Measurements from ENCODE around the gene ADM5. TPM values are rescaled to one million over a fixed set of nuclear protein-coding genes. Genes with fewer than 3 reads are reported as not detected.

Gene ADM5
- total RNA-seq, 1 experiment from 2014 or later, result 4.7 TPM

DNA sequence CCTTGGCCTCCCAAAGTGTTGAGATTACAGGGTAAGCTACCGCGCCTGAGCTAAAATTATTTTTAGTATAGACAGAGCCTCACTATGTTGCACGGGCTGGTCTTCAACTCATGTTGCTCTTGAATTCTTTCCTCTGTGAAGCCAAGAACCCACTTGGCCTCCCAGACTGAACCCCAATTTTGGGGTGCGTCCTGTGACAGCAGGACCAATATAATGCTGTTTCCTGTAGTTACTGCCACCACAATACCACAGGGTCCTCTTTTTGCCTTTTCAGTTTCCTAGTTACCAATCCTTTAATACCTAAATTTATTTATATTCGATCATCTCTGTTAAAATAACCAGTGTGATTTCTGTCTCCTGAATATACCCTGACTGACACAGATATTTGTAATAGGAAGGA, 40.8 kb downstream of the ADM5 start:
- no peaks in the 10 kb centered on the region for H3K9me3 ChIP-seq (ENCODE audit: control insufficient read depth, insufficient read depth, low read depth, low read length)
- ATAC-seq (no peak), DNase-seq (ENCODE audit: low read depth, low spot score) (no peak)
- no peaks in the 10 kb centered on the region for H3K36me3 ChIP-seq (ENCODE audit: control insufficient read depth, insufficient read depth, low read length)
- in situ Hi-C loops (cut with HindIII; ENCODE audit: low pct_unique_long_range_greater_than_20kb, low sequenced_read_pairs) (no loop called here), intact Hi-C loops (cut with micrococcal nuclease; ENCODE audit: unreplicated experiment) (no loop called here)
- H3K27me3 ChIP-seq (ENCODE audit: control insufficient read depth, insufficient read depth, low read length), result no peaks in the 10 kb centered on the region
- no TSS peak for BruUV-seq (replicated peaks)
- POLR2A ChIA-PET, result interaction anchor here (0.6 kb wide), 1 partner anchor 50 kb away, joined by 5 read pairs; no protein-coding TSS in a partner anchor
- H3K4me3 ChIP-seq (ENCODE audit: low read depth in 2 of 2, low read length in 2 of 2), result no peak overlapping the region
- CTCF ChIA-PET, result no interaction called here
- no peak overlapping the region for H3K27ac ChIP-seq (ENCODE audit: low read length)
- TF ChIP-seq POLR2AphosphoS5 (IDR thresholded peaks at IDR 0.05; ENCODE audit: low read depth, low read length), result no peak
- TF ChIP-seq, protein P1, sequence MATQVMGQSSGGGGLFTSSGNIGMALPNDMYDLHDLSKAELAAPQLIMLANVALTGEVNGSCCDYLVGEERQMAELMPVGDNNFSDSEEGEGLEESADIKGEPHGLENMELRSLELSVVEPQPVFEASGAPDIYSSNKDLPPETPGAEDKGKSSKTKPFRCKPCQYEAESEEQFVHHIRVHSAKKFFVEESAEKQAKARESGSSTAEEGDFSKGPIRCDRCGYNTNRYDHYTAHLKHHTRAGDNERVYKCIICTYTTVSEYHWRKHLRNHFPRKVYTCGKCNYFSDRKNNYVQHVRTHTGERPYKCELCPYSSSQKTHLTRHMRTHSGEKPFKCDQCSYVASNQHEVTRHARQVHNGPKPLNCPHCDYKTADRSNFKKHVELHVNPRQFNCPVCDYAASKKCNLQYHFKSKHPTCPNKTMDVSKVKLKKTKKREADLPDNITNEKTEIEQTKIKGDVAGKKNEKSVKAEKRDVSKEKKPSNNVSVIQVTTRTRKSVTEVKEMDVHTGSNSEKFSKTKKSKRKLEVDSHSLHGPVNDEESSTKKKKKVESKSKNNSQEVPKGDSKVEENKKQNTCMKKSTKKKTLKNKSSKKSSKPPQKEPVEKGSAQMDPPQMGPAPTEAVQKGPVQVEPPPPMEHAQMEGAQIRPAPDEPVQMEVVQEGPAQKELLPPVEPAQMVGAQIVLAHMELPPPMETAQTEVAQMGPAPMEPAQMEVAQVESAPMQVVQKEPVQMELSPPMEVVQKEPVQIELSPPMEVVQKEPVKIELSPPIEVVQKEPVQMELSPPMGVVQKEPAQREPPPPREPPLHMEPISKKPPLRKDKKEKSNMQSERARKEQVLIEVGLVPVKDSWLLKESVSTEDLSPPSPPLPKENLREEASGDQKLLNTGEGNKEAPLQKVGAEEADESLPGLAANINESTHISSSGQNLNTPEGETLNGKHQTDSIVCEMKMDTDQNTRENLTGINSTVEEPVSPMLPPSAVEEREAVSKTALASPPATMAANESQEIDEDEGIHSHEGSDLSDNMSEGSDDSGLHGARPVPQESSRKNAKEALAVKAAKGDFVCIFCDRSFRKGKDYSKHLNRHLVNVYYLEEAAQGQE (IDR thresholded peaks at IDR 0.05; ENCODE audit: insufficient read depth in 1 of 2, low read depth in 2 of 2, low read length in 1 of 2), result no peak
- TF ChIP-seq, protein P2, sequence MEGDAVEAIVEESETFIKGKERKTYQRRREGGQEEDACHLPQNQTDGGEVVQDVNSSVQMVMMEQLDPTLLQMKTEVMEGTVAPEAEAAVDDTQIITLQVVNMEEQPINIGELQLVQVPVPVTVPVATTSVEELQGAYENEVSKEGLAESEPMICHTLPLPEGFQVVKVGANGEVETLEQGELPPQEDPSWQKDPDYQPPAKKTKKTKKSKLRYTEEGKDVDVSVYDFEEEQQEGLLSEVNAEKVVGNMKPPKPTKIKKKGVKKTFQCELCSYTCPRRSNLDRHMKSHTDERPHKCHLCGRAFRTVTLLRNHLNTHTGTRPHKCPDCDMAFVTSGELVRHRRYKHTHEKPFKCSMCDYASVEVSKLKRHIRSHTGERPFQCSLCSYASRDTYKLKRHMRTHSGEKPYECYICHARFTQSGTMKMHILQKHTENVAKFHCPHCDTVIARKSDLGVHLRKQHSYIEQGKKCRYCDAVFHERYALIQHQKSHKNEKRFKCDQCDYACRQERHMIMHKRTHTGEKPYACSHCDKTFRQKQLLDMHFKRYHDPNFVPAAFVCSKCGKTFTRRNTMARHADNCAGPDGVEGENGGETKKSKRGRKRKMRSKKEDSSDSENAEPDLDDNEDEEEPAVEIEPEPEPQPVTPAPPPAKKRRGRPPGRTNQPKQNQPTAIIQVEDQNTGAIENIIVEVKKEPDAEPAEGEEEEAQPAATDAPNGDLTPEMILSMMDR (IDR thresholded peaks at IDR 0.05), result no peak
- no peak for TF ChIP-seq TCF7L2 (IDR thresholded peaks at IDR 0.05; ENCODE audit: low read depth, low read length)
- TF ChIP-seq SIN3A (IDR thresholded peaks at IDR 0.05; ENCODE audit: borderline replicate concordance, insufficient read depth, low read depth, low read length), result no peak
- H3K4me1 ChIP-seq (ENCODE audit: control insufficient read depth, insufficient read depth, low read length), result no peaks in the 10 kb centered on the region

DNA sequence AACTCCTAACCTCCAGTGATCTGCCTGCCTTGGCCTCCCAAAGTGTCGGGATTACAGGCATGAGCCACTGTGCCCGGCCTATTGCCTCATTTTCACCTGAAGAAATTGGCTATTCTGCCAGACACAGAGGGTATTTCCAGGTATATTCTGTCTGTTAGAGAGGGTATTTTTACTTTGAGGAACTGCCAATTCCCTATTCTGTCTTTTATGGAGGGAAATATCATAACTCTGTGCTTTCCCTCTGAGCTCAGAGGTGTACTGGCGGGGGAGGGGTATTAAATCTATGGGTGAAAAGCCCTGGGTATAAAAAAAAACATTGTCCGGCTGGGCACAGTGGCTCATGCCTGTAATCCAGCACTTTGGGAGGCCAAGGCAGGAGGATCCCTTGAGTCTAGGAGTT, 48.9 kb downstream of the ADM5 start:
- no peaks in the 10 kb centered on the region for H3K4me1 ChIP-seq (ENCODE audit: control insufficient read depth, insufficient read depth, low read length)
- in situ Hi-C loops (cut with HindIII; ENCODE audit: low pct_unique_long_range_greater_than_20kb, low sequenced_read_pairs), result no loop called here
- no peaks in the 10 kb centered on the region for H3K9me3 ChIP-seq (ENCODE audit: control insufficient read depth, insufficient read depth, low read depth, low read length)
- no peak overlapping the region for H3K27ac ChIP-seq (ENCODE audit: low read length)
- POLR2A ChIA-PET, result no interaction called here
- H3K36me3 ChIP-seq (ENCODE audit: control insufficient read depth, insufficient read depth, low read length), result no peaks in the 10 kb centered on the region
- DNase-seq (ENCODE audit: low read depth, low spot score) (no peak), ATAC-seq (no peak)
- CTCF ChIA-PET, result interaction anchor here (0.6 kb wide), 1 partner anchor 13 kb away, joined by 3 read pairs; no protein-coding TSS in a partner anchor
- no TSS peak for BruUV-seq (replicated peaks)
- no peaks in the 10 kb centered on the region for H3K27me3 ChIP-seq (ENCODE audit: control insufficient read depth, insufficient read depth, low read length)
- H3K4me3 ChIP-seq (ENCODE audit: low read depth in 2 of 2, low read length in 2 of 2), result no peak overlapping the region
- intact Hi-C loops (cut with micrococcal nuclease; ENCODE audit: unreplicated experiment), result no loop called here
- TF ChIP-seq, protein P2 (IDR thresholded peaks at IDR 0.05), result no peak
- TF ChIP-seq, protein P1 (IDR thresholded peaks at IDR 0.05; ENCODE audit: insufficient read depth in 1 of 2, low read depth in 2 of 2, low read length in 1 of 2), result no peak
- TF ChIP-seq POLR2AphosphoS5 (IDR thresholded peaks at IDR 0.05; ENCODE audit: low read depth, low read length) (no peak), SIN3A (IDR thresholded peaks at IDR 0.05; ENCODE audit: borderline replicate concordance, insufficient read depth, low read depth, low read length) (no peak), TCF7L2 (IDR thresholded peaks at IDR 0.05; ENCODE audit: low read depth, low read length) (no peak)

Data from Panc1 (cell line).